Measurements from ENCODE around the gene ACBD7.

Gene ACBD7

GRCh38 chr10:15092855-15093408, 4.4 kb upstream of the ACBD7 start:
- TF ChIP-seq CTCF (IDR thresholded peaks at IDR 0.05) = no peak
- H3K27ac ChIP-seq = no peak overlapping the region
- H3K4me3 ChIP-seq = no peak overlapping the region
- no peak for DNase-seq (ENCODE audit: low spot score)

DNA sequence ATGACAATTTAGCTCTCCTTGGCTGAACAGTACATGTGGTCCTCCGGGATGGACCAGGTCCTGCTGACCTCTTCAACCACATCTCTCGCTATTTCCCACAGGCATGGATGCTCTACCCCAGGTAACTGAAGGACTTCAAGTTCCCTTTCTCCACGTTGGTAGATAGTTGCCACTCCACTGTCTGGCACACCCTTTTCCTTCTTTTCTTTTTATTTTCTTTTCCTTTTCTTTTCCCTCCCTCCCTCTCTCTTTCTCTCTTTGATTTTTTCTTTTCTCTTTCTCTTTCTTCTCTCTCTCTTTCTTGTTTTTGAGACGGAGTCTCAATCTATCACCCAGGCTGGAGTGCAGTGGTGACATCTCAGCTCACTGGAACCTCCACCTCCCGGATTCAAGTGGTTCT, 2.8 kb upstream of the ACBD7 start:
- no peak for DNase-seq (ENCODE audit: low spot score)
- Histone ChIP-seq H3K4me3 (no peak overlapping the region), H3K27ac (no peak overlapping the region)
- no peak for TF ChIP-seq CTCF (IDR thresholded peaks at IDR 0.05)

- peak overlapping the region; percentile 75 for H3K4me3 ChIP-seq
- no peak for DNase-seq (ENCODE audit: low spot score)
- TF ChIP-seq CTCF (IDR thresholded peaks at IDR 0.05) = no peak
- H3K27ac ChIP-seq = peak overlapping the region; percentile 43 to 78
Measured at GRCh38 chr10:15084502-15084922, 4.1 kb downstream of the ACBD7 start.

DNA sequence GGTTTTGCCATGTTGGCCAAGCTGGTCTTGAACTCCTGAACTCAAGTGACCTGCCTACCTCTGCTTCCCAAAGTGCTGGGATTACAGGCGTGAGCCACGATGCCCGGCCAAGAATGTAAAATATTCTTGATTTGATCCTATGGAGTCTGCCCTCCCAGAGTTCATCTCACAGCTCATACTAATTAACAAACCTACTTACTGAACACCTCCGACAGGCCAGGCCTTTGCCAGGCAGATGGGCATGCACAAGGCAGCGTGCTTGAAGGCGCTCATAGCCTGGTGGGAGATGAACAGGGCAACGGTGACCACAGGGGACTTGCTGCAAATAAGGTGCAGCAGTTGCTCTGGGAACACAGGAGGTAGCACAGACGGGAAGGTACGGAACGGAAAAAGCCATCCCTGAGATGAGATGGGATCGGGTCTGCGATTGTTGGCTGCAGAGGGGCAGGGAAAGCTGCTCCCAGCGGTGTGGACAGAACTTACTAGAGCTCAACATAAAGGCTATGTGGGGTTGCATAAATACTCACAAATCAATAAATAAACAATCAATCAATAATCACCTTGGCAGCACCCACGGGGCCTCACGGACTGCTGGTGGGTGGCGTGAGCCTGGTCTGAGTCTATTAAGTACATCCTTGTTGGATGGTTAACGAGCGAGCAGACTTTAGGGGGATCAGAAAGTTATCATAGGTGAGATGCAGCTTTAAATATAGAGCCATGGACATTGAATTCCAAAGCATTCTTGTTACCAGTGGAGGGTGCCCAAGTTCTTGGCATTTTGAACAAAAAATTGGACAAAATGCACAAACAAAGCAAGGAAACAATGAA, 4.7 kb downstream of the ACBD7 start:
- peak overlapping the region; percentile 75 for H3K4me3 ChIP-seq
- no peak for DNase-seq (ENCODE audit: low spot score)
- no peak for TF ChIP-seq CTCF (IDR thresholded peaks at IDR 0.05)
- peak overlapping the region; percentile 43 to 78 for H3K27ac ChIP-seq

- no peak for TF ChIP-seq CTCF (IDR thresholded peaks at IDR 0.05)
- no peak overlapping the region for H3K27ac ChIP-seq
- no peak for DNase-seq (ENCODE audit: low spot score)
- H3K4me3 ChIP-seq = no peak overlapping the region
Measured at GRCh38 chr10:15075421-15075820, 13.2 kb downstream of the ACBD7 start.

DNA sequence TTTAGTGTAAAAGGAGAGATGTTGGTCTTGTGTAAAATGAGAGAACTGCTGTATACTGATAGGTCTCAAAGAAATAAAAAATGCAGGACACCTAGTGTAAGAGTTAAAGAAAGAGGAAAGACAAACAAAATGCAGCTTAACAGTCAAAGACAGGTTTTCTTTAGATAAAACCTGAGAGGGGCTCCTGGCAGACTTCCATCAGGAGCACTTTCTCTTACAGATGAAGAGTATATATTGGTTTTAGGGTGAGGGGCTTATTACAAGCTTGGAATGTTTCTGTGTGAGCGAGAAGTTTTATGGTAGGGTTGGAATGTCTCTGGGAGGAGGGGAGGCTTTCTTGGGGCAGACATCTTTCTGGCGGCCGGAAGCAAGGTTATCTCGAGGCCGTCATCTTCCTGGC, 16.2 kb downstream of the ACBD7 start:
- no peak overlapping the region for H3K27ac ChIP-seq
- no peak for TF ChIP-seq CTCF (IDR thresholded peaks at IDR 0.05)
- DNase-seq (ENCODE audit: low spot score) = no peak
- H3K4me3 ChIP-seq = no peak overlapping the region

- no peak overlapping the region for H3K27ac ChIP-seq
- no peak for DNase-seq (ENCODE audit: low spot score)
- no peak for TF ChIP-seq CTCF (IDR thresholded peaks at IDR 0.05)
- H3K4me3 ChIP-seq = no peak overlapping the region
Measured at GRCh38 chr10:15069230-15069629, 19.3 kb downstream of the ACBD7 start.
